Measurements from ENCODE around the gene RAB15. TPM values are rescaled to one million over a fixed set of nuclear protein-coding genes. Genes with fewer than 3 reads are reported as not detected.

RAB15 gene
- total and polyA plus RNA-seq, 2 donors (not counting 3 experiments of a cell fraction or from before 2014, with no cell fraction given) = 24.9 to 33.3 TPM

GRCh38 chr14:64986648-64987437 lies 14.7 kb upstream of the RAB15 start, which contains the start of gene FNTB:
FNTB (plus strand) TSS chr14:64986895; CDS start chr14:64986954, 59 bp downstream.
- peak within 1 kb of the TSS; percentile 40 to 76 (median 63) for H3K4me3 ChIP-seq (replicated peaks in 1 of 3; ENCODE audit: insufficient read depth in 1 of 3, low read depth in 1 of 3, low read length in 3 of 3)
- CTCF ChIA-PET = interaction anchor here (0.6 to 7.3 kb wide), 29 partner anchors 12 to 974 kb away, joined by 3 to 109 read pairs (median 3); partner anchors contain the start of genes CHURC1 and MAX
- peaks cover 6 to 20% of the 10 kb centered on the region in 2 experiments for H3K27me3 ChIP-seq (ENCODE audit: control insufficient read depth in 2 of 2, insufficient read depth in 2 of 2, low read length in 2 of 2)
- H3K4me1 ChIP-seq (ENCODE audit: control insufficient read depth, extremely low read depth, insufficient read depth, low read length) = peaks cover 15% of the 10 kb centered on the region
- FAIRE-seq (peak; percentile 94), DNase-seq (ENCODE audit: low read depth, low spot score) (peak; percentile 98)
- H4K20me1 ChIP-seq (replicated peaks; ENCODE audit: control insufficient read depth, extremely low read depth, insufficient read depth, low read length) = no peaks in the 10 kb centered on the region
- peak within 1 kb of the TSS; percentile 32 for H3K27ac ChIP-seq (ENCODE audit: insufficient read depth, low read depth, low read length)
- dilution Hi-C loops (cut with MboI; ENCODE audit: extremely low pct_ligation_motif_present, low sequenced_read_pairs) = no loop called here
- H2AFZ ChIP-seq (ENCODE audit: low read depth, low read length) = peak within 1 kb of the TSS; percentile 89
- intact Hi-C loops (cut with micrococcal nuclease) = loop anchor here (1.0 to 5.0 kb wide), 6 partner anchors 15 to 426 kb away; partner anchors contain the start of genes CHURC1, FUT8, MAX and RAB15
- H3K9me3 ChIP-seq (replicated peaks; ENCODE audit: control insufficient read depth, insufficient read depth, low read length) = no peaks in the 10 kb centered on the region
- H3K9ac ChIP-seq (replicated peaks; ENCODE audit: extremely low read depth, insufficient read depth, low read length) = peak within 1 kb of the TSS; percentile 66
- TF ChIP-seq MYC (IDR thresholded peaks at IDR 0.05; ENCODE audit: low read depth, low read length) (peak; percentile 21), MAX (IDR thresholded peaks at IDR 0.05; ENCODE audit: insufficient read depth, insufficient read length) (no peak), CTCF (IDR thresholded peaks at IDR 0.05; ENCODE audit: extremely low read depth in 1 of 2, insufficient read depth in 1 of 2, low read depth in 1 of 2, low read length in 2 of 2) (peak; percentile 69 to 85), POLR2A (IDR thresholded peaks at IDR 0.05; ENCODE audit: low read depth, low read length) (peak; percentile 43), FOS (IDR thresholded peaks at IDR 0.05; ENCODE audit: borderline replicate concordance, insufficient read depth, low read length) (no peak), POLR2AphosphoS5 (IDR thresholded peaks at IDR 0.05; ENCODE audit: insufficient read depth, low read depth, low read length) (peak; percentile 62)
- POLR2A ChIA-PET = interaction anchor here (0.6 to 1.1 kb wide), 3 partner anchors 19 to 34 kb away, joined by 3 read pairs; no protein-coding TSS in a partner anchor
- H3K36me3 ChIP-seq (ENCODE audit: control insufficient read depth in 2 of 2, extremely low read depth in 1 of 2, insufficient read depth in 2 of 2, low read length in 2 of 2) = no peaks in the 10 kb centered on the region
- H3K4me2 ChIP-seq (ENCODE audit: insufficient read depth, low read length) = peak within 1 kb of the TSS; percentile 82
- no peaks in the 10 kb centered on the region for H3K9me1 ChIP-seq (replicated peaks; ENCODE audit: control insufficient read depth, extremely low read depth, insufficient read depth, low read length)
- H3K79me2 ChIP-seq (ENCODE audit: control insufficient read depth, insufficient read depth, low read length) = peaks cover 4% of the 10 kb centered on the region
- BruUV-seq (replicated peaks) = TSS peak; percentile 62

All from endothelial cell of umbilical vein (primary cell).